Endothelial cell of umbilical vein (primary cell): Measurements from ENCODE around the gene GRM7. TPM values are rescaled to one million over a fixed set of nuclear protein-coding genes. Genes with fewer than 3 reads are reported as not detected.

ENCODE experiments used
- BruUV-seq: library from RNA; stranded (reverse); fragments of 400-500 nt; replicated peaks from 2 replicates; lab custom pipeline; 2021; lab: Mats Ljungman, UMichigan
- CTCF ChIA-PET: fragments of 300-600, 350-600 bp; sonication (Branson Sonifier 250); formaldehyde crosslinking; loops from one replicate; lab custom pipeline; 2021; ENCODE audit warnings: antibody characterized with exemption, inconsistent platforms; lab: Charles Lee
- POLR2A ChIA-PET: fragments of 300-600, 350-600 bp; sonication (Branson Sonifier 250); formaldehyde crosslinking; loops from one replicate; lab custom pipeline; 2021; ENCODE audit warnings: antibody characterized with exemption, inconsistent platforms; lab: Charles Lee
- DNase-seq: peaks from one replicate; pipeline ENCODE4 v3.0.0-alpha.2; 2011; ENCODE audit warnings: low read depth, low spot score
- FAIRE-seq: peaks from 2 replicates; lab custom pipeline; 2011; peaks lifted over from hg19 to GRCh38; lab: Jason Lieb, UNC
- H2AFZ ChIP-seq: 2 replicates; pipeline ENCODE4 v1.6.0; 2012; ENCODE audit warnings: low read depth, low read length, control low read depth, inconsistent platforms
- H3K27ac ChIP-seq: 2 replicates; pipeline ENCODE4 v1.5.1; 2011; ENCODE audit warnings: low read depth, mild to moderate bottlenecking, control low read depth, low read length, moderate library complexity; ENCODE audit not compliant: insufficient read depth
- H3K27me3 ChIP-seq, 2 experiments: 2 replicates each; pipeline versions ENCODE4 v1.6.0 to v1.6.1; 2011; ENCODE audit warnings: low read length in 2 of 2, mixed read lengths in 1 of 2; ENCODE audit not compliant: control insufficient read depth in 2 of 2, insufficient read depth in 2 of 2
- H3K36me3 ChIP-seq, 2 experiments: 2 replicates in 1 of 2; 3 replicates in 1 of 2; pipeline ENCODE4 v1.5.1; 2011; ENCODE audit warnings: low read length in 2 of 2, mild to moderate bottlenecking in 1 of 2, moderate library complexity in 1 of 2; ENCODE audit not compliant: control insufficient read depth in 2 of 2, insufficient read depth in 2 of 2; ENCODE audit errors: extremely low read depth in 1 of 2
- H3K4me1 ChIP-seq: 3 replicates; pipeline ENCODE4 v1.5.1; 2011; ENCODE audit warnings: mild to moderate bottlenecking, low read length; ENCODE audit not compliant: control insufficient read depth, insufficient read depth; ENCODE audit errors: extremely low read depth
- H3K4me2 ChIP-seq: 2 replicates; pipeline ENCODE4 v1.6.1; 2011; ENCODE audit warnings: low read length, control low read depth, mixed read lengths; ENCODE audit not compliant: insufficient read depth
- H3K4me3 ChIP-seq, 3 experiments: fragments of 200-600 bp in 1 of 3; sonication (generic), shearing (Covaris generic) in 1 of 3; replicated peaks in 1 of 3; 2 replicates each; pipeline ENCODE4 v1.5.1; 2011 to 2016; ENCODE audit warnings: control low read depth in 3 of 3, low read length in 3 of 3, mild to moderate bottlenecking in 2 of 3, inconsistent platforms in 1 of 3, low read depth in 1 of 3, moderate library complexity in 1 of 3; ENCODE audit not compliant: insufficient read depth in 1 of 3
- H3K79me2 ChIP-seq: 2 replicates; pipeline ENCODE4 v1.6.0; 2012; ENCODE audit warnings: low read length, inconsistent platforms; ENCODE audit not compliant: control insufficient read depth, insufficient read depth
- H3K9ac ChIP-seq: replicated peaks from 2 replicates; pipeline ENCODE3; 2011; ENCODE audit warnings: low read length, control low read depth; ENCODE audit not compliant: insufficient read depth; ENCODE audit errors: extremely low read depth
- H3K9me1 ChIP-seq: replicated peaks from 3 replicates; pipeline ENCODE4 v1.6.0; 2011; ENCODE audit warnings: mild to moderate bottlenecking, low read length; ENCODE audit not compliant: control insufficient read depth, insufficient read depth; ENCODE audit errors: extremely low read depth
- H3K9me3 ChIP-seq: replicated peaks from 2 replicates; pipeline ENCODE4 v1.5.1; 2012; ENCODE audit warnings: low read length, inconsistent platforms; ENCODE audit not compliant: control insufficient read depth, insufficient read depth
- H4K20me1 ChIP-seq: replicated peaks from 2 replicates; pipeline ENCODE3; 2011; ENCODE audit warnings: mild to moderate bottlenecking, low read length; ENCODE audit not compliant: control insufficient read depth, insufficient read depth; ENCODE audit errors: extremely low read depth
- CTCF ChIP-seq, 2 donors: IDR thresholded peaks; 1 replicate in 1 of 2; 2 replicates in 1 of 2; pipeline ENCODE4 v1.5.1; 2011; ENCODE audit warnings: low read length in 2 of 2, mild to moderate bottlenecking in 2 of 2, moderate library complexity in 2 of 2, control low read depth in 1 of 2, inconsistent platforms in 1 of 2, low read depth in 1 of 2; ENCODE audit not compliant: insufficient read depth in 1 of 2; ENCODE audit errors: extremely low read depth in 1 of 2
- FOS ChIP-seq: IDR thresholded peaks from 2 replicates; pipeline ENCODE4 v1.6.1; 2011; ENCODE audit warnings: mild to moderate bottlenecking, low read length, moderate library complexity, borderline replicate concordance; ENCODE audit not compliant: insufficient read depth
- GATA2 ChIP-seq: IDR thresholded peaks from 2 replicates; pipeline ENCODE4 v1.7.0; 2011; ENCODE audit warnings: low read depth, mild to moderate bottlenecking, moderate library complexity, mixed read lengths, low read length; ENCODE audit not compliant: insufficient read length, insufficient read depth
- JUN ChIP-seq: IDR thresholded peaks from 2 replicates; pipeline ENCODE4 v1.6.1; 2011; ENCODE audit warnings: borderline replicate concordance, low read depth; ENCODE audit not compliant: insufficient read length, insufficient read depth
- MAX ChIP-seq: IDR thresholded peaks from 2 replicates; pipeline ENCODE4 v1.6.1; 2011; ENCODE audit not compliant: insufficient read depth, insufficient read length
- dilution Hi-C: fragments of 300-500 bp; cut with MboI; formaldehyde crosslinking; loops from one replicate; pipeline ENCODE4 v1.15.0; 2019; ENCODE audit warnings: low sequenced_read_pairs; ENCODE audit not compliant: extremely low pct_ligation_motif_present
- intact Hi-C: fragments of 100-400 bp; cut with micrococcal nuclease; formaldehyde crosslinking; loops from one replicate; pipeline ENCODE4 v1.10.0; 2022
- polyA plus RNA-seq, 4 experiments: library from polyadenylated mRNA; depleted of rRNA in 3 of 4; stranded (reverse) in 3 of 4; unstranded in 1 of 4; fragments of >200 nt; gene quantifications; 2 replicates each; pipeline versions ENCODE4 v1.2.1 to v1.2.3, GENCODE V29; 2011 to 2012; ENCODE audit warnings: missing spikeins in 1 of 4
- total RNA-seq: library from RNA; stranded (reverse); gene quantifications from 2 replicates; pipeline ENCODE4 v1.2.3, GENCODE V29; 2021

GRM7 gene
- total and polyA plus RNA-seq, 2 donors (not counting 3 experiments of a cell fraction or from before 2014, with no cell fraction given): 0.12 TPM; not detected in 1

GRCh38 chr3:7112523-7113056 lies 251.7 kb downstream of the GRM7 start:
- TF ChIP-seq MAX (no peak), JUN (no peak)
- no peaks in the 10 kb centered on the region for H3K79me2 ChIP-seq
- H3K4me1 ChIP-seq: no peaks in the 10 kb centered on the region
- BruUV-seq: no TSS peak
- H3K9me1 ChIP-seq: no peaks in the 10 kb centered on the region
- H3K27me3 ChIP-seq: no peaks in the 10 kb centered on the region
- dilution Hi-C loops: no loop called here
- H3K9me3 ChIP-seq: no peaks in the 10 kb centered on the region
- H3K4me2 ChIP-seq: no peak overlapping the region
- H3K36me3 ChIP-seq: no peaks in the 10 kb centered on the region
- FAIRE-seq (peak; percentile 4), DNase-seq (peak; percentile 6)
- no peak overlapping the region for H3K27ac ChIP-seq
- no peak overlapping the region for H2AFZ ChIP-seq
- no peak overlapping the region for H3K9ac ChIP-seq
- no peak overlapping the region for H3K4me3 ChIP-seq
- intact Hi-C loops: no loop called here
- ChIA-PET POLR2A (no interaction called here), CTCF (interaction anchor here (1.1 kb wide), 1 partner anchor 12 kb away, joined by 3 read pairs; no protein-coding TSS in a partner anchor)
- no peaks in the 10 kb centered on the region for H4K20me1 ChIP-seq

GRCh38 chr3:7144697-7145308 lies 283.9 kb downstream of the GRM7 start:
- Histone ChIP-seq H3K9me3 (no peaks in the 10 kb centered on the region), H3K36me3 (no peaks in the 10 kb centered on the region), H3K79me2 (no peaks in the 10 kb centered on the region), H3K4me3 (no peak overlapping the region), H3K27me3 (no peaks in the 10 kb centered on the region), H4K20me1 (no peaks in the 10 kb centered on the region), H3K27ac (no peak overlapping the region), H3K4me1 (no peaks in the 10 kb centered on the region), H3K4me2 (no peak overlapping the region), H3K9me1 (no peaks in the 10 kb centered on the region), H2AFZ (no peak overlapping the region), H3K9ac (no peak overlapping the region)
- dilution Hi-C loops: no loop called here
- BruUV-seq: no TSS peak
- FAIRE-seq (peak; percentile 77), DNase-seq (peak; percentile 36)
- intact Hi-C loops: loop anchor here (1.0 to 10.0 kb wide), 4 partner anchors 400 to 1918 kb away; no protein-coding TSS in a partner anchor
- ChIA-PET CTCF (interaction anchor here (0.7 to 2.2 kb wide), 7 partner anchors 13 to 1918 kb away, joined by 3 to 7 read pairs (median 4); no protein-coding TSS in a partner anchor), POLR2A (no interaction called here)
- TF ChIP-seq GATA2: no peak
- TF ChIP-seq FOS: no peak
- TF ChIP-seq MAX: no peak
- TF ChIP-seq CTCF (IDR thresholded peaks at IDR 0.05; ENCODE audit: extremely low read depth in 1 of 2, insufficient read depth in 1 of 2, low read depth in 1 of 2, low read length in 2 of 2): peak; percentile 63 to 68
- TF ChIP-seq JUN: no peak
